ENCODE data around the gene ST8SIA1.

GRCh38 chr12:22272335-22273151 lies 62.0 kb downstream of the ST8SIA1 start:
- TF ChIP-seq CTCF (IDR thresholded peaks at IDR 0.05; ENCODE audit: insufficient read depth, low read length, poor library complexity, severe bottlenecking) (no peak), EZH2phosphoT487 (conservative IDR thresholded peaks at IDR 0.05; ENCODE audit: low read length) (no peak)

Data from SU-DHL-6 (cell line).